H9 (cell line): ENCODE measurements around the gene ZNF566. TPM values are rescaled to one million over a fixed set of nuclear protein-coding genes. Genes with fewer than 3 reads are reported as not detected.

ENCODE experiments used
- DNase-seq: peaks from one replicate; pipeline ENCODE4 v3.0.0-alpha.2; 2017
- H2AFZ ChIP-seq: one replicate; pipeline ENCODE4 v1.6.1; 2013; ENCODE audit warnings: mild to moderate bottlenecking, low read length, control low read depth, moderate library complexity
- H2AK5ac ChIP-seq: 2 replicates; pipeline ENCODE4 v1.6.1; 2013; ENCODE audit warnings: low read length, control low read depth, mixed read lengths; ENCODE audit not compliant: insufficient read length
- H2BK120ac ChIP-seq: one replicate; pipeline ENCODE4 v1.6.1; 2013; ENCODE audit warnings: low read depth, mild to moderate bottlenecking, low read length, control low read depth, inconsistent platforms; ENCODE audit not compliant: poor library complexity, severe bottlenecking
- H2BK12ac ChIP-seq: 2 replicates; pipeline ENCODE4 v1.6.1; 2013; ENCODE audit warnings: low read length, control low read depth, mixed read lengths, low read depth; ENCODE audit not compliant: insufficient read length
- H2BK15ac ChIP-seq: 2 replicates; pipeline ENCODE4 v1.6.1; 2013; ENCODE audit warnings: low read depth, low read length, control low read depth
- H2BK20ac ChIP-seq: one replicate; pipeline ENCODE4 v1.6.1; 2013; ENCODE audit warnings: low read depth, mild to moderate bottlenecking, low read length, control low read depth, inconsistent platforms; ENCODE audit not compliant: poor library complexity, severe bottlenecking
- H2BK5ac ChIP-seq: 2 replicates; pipeline ENCODE4 v1.6.1; 2013; ENCODE audit warnings: low read length, control low read depth, mixed read lengths; ENCODE audit not compliant: insufficient read length
- H3K14ac ChIP-seq: 2 replicates; pipeline ENCODE4 v1.6.1; 2013; ENCODE audit warnings: low read length, control low read depth; ENCODE audit not compliant: insufficient read depth
- H3K18ac ChIP-seq: 2 replicates; pipeline ENCODE4 v1.6.1; 2013; ENCODE audit warnings: low read depth, mild to moderate bottlenecking, mixed read lengths, low read length, control low read depth; ENCODE audit not compliant: insufficient read length
- H3K23ac ChIP-seq: 2 replicates; pipeline ENCODE4 v1.6.1; 2013; ENCODE audit warnings: low read length, control low read depth, mixed read lengths, low read depth; ENCODE audit not compliant: insufficient read length
- H3K23me2 ChIP-seq: 2 replicates; pipeline ENCODE4 v1.6.1; 2013; ENCODE audit warnings: low read depth, mild to moderate bottlenecking, mixed read lengths, low read length, control low read depth; ENCODE audit not compliant: insufficient read length, poor library complexity, severe bottlenecking
- H3K27ac ChIP-seq: 2 replicates; pipeline ENCODE4 v1.5.1; 2013; ENCODE audit warnings: low read length, control low read depth, mixed read lengths, low read depth; ENCODE audit not compliant: insufficient read length
- H3K27me3 ChIP-seq: 2 replicates; pipeline ENCODE4 v1.6.1; 2013; ENCODE audit warnings: low read length, control low read depth, inconsistent platforms; ENCODE audit not compliant: insufficient read depth
- H3K4ac ChIP-seq: 2 replicates; pipeline ENCODE4 v1.6.1; 2013; ENCODE audit warnings: low read depth, mild to moderate bottlenecking, control low read depth, inconsistent platforms, low read length, moderate library complexity
- H3K4me1 ChIP-seq: 2 replicates; pipeline ENCODE4 v1.6.1; 2013; ENCODE audit warnings: low read length, control low read depth, inconsistent platforms; ENCODE audit not compliant: insufficient read depth
- H3K4me2 ChIP-seq: 2 replicates; pipeline ENCODE4 v1.6.1; 2013; ENCODE audit warnings: low read length, control low read depth, mixed read lengths; ENCODE audit not compliant: insufficient read length, insufficient read depth
- H3K56ac ChIP-seq: 2 replicates; pipeline ENCODE4 v1.6.1; 2013; ENCODE audit warnings: low read depth, mild to moderate bottlenecking, mixed read lengths, low read length, control low read depth; ENCODE audit not compliant: insufficient read length
- H3K79me1 ChIP-seq: 2 replicates; pipeline ENCODE4 v1.6.1; 2013; ENCODE audit warnings: low read depth, mild to moderate bottlenecking, moderate library complexity, low read length, control low read depth, inconsistent platforms; ENCODE audit not compliant: insufficient read depth, poor library complexity, severe bottlenecking
- H3K79me2 ChIP-seq: 2 replicates; pipeline ENCODE4 v1.6.1; 2013; ENCODE audit warnings: low read length, control low read depth, inconsistent platforms; ENCODE audit not compliant: insufficient read depth
- H3K9ac ChIP-seq: 2 replicates; pipeline ENCODE4 v1.6.1; 2013; ENCODE audit warnings: low read length, control low read depth, mixed read lengths; ENCODE audit not compliant: insufficient read length; ENCODE audit errors: extremely low read depth
- H3K9me3 ChIP-seq: one replicate; pipeline ENCODE4 v1.6.1; 2013; ENCODE audit warnings: low read depth, low read length, inconsistent platforms; ENCODE audit not compliant: control insufficient read depth
- H3T11ph ChIP-seq: one replicate; pipeline ENCODE4 v1.6.1; 2013; ENCODE audit warnings: mild to moderate bottlenecking, low read length, control low read depth, inconsistent platforms
- H4K20me1 ChIP-seq: one replicate; pipeline ENCODE4 v1.6.1; 2013; ENCODE audit not compliant: control insufficient read depth, insufficient read length, insufficient read depth
- H4K5ac ChIP-seq: 2 replicates; pipeline ENCODE4 v1.6.1; 2013; ENCODE audit warnings: low read depth, mild to moderate bottlenecking, mixed read lengths, low read length, control low read depth; ENCODE audit not compliant: insufficient read length
- H4K8ac ChIP-seq: replicated peaks from 2 replicates; pipeline ENCODE4 v1.6.1; 2013; ENCODE audit warnings: low read length, control low read depth, mixed read lengths, low read depth; ENCODE audit not compliant: insufficient read length
- H4K91ac ChIP-seq: 2 replicates; pipeline ENCODE4 v1.6.1; 2013; ENCODE audit warnings: low read depth, mild to moderate bottlenecking, moderate library complexity, mixed read lengths, low read length, control low read depth; ENCODE audit not compliant: insufficient read length
- H3K27ac Mint-ChIP-seq, 3 experiments: 2 replicates in 2 of 3; 3 replicates in 1 of 3; pipeline ENCODE4 v1.8.0; 2020 to 2021; ENCODE audit warnings: mixed read lengths in 3 of 3, mild to moderate bottlenecking in 1 of 3, moderate library complexity in 1 of 3
- H3K27me3 Mint-ChIP-seq: 2 replicates; pipeline ENCODE4 v1.8.0; 2021; ENCODE audit warnings: low read depth, mild to moderate bottlenecking, moderate library complexity, mixed read lengths
- H3K36me3 Mint-ChIP-seq, 3 experiments: 2 replicates in 2 of 3; 3 replicates in 1 of 3; pipeline ENCODE4 v1.8.0; 2020 to 2021; ENCODE audit warnings: low read depth in 3 of 3, mixed read lengths in 3 of 3; ENCODE audit not compliant: insufficient read depth in 1 of 3
- H3K4me1 Mint-ChIP-seq, 2 experiments: 2 replicates each; pipeline ENCODE4 v1.8.0; 2020; ENCODE audit warnings: mixed read lengths in 2 of 2
- H3K4me3 Mint-ChIP-seq, 2 experiments: 2 replicates in 1 of 2; 3 replicates in 1 of 2; pipeline ENCODE4 v1.8.0; 2020 to 2021; ENCODE audit warnings: mild to moderate bottlenecking in 2 of 2, mixed read lengths in 2 of 2, moderate library complexity in 1 of 2
- H3K9me3 Mint-ChIP-seq, 2 experiments: 2 replicates in 1 of 2; 3 replicates in 1 of 2; pipeline ENCODE4 v1.8.0; 2020; ENCODE audit warnings: mild to moderate bottlenecking in 2 of 2, mixed read lengths in 2 of 2, moderate library complexity in 1 of 2
- CTCF ChIP-seq: fragments of 200-600 bp; sonication (generic); conservative IDR thresholded peaks from 3 replicates; pipeline ENCODE4 v1.8.0; 2021; ENCODE audit warnings: antibody characterized with exemption, mild to moderate bottlenecking
- WGBS: extraction: QIAGEN DNeasy Blood & Tissue Kit; methylation state at CpG from one replicate; pipeline ENCODE4 v1.1.7; 2013; ENCODE audit warnings: missing lambda C conversion rate, low lambda C conversion rate, mixed read lengths; ENCODE audit not compliant: insufficient read length; ENCODE audit errors: extremely low coverage; 5-methylcytosine and 5-hydroxymethylcytosine counted together
- total RNA-seq: library from RNA; stranded (reverse); gene quantifications from 2 replicates; pipeline ENCODE4 v1.2.1, GENCODE V29; 2021

The ZNF566 gene
- total RNA-seq, 1 experiment from 2014 or later = 18.0 TPM

GRCh38 chr19:36488846-36489117, 579 bp downstream of the ZNF566 start:
- peak overlapping the region; percentile 65 for H3K4me2 ChIP-seq
- H3K18ac ChIP-seq = peak overlapping the region; percentile 95
- no peaks in the 10 kb centered on the region for H3K79me1 ChIP-seq
- no peaks in the 10 kb centered on the region for H3K9me3 ChIP-seq
- peak overlapping the region; percentile 95 for H3K14ac ChIP-seq
- H3K23ac ChIP-seq = no peak overlapping the region
- no peak overlapping the region for H4K91ac ChIP-seq
- peak overlapping the region; percentile 9 for H3K27ac ChIP-seq
- H3K27me3 ChIP-seq = no peaks in the 10 kb centered on the region
- TF ChIP-seq CTCF = no peak
- Mint-ChIP-seq H3K4me1 (peaks cover 19 to 20% of the 10 kb centered on the region in 2 experiments), H3K36me3 (peaks cover 23 to 37% (median 35%) of the 10 kb centered on the region in 3 experiments), H3K9me3 (peaks cover 30 to 31% of the 10 kb centered on the region in 2 experiments), H3K27me3 (no peaks in the 10 kb centered on the region), H3K27ac (peak overlapping the region; percentile 100), H3K4me3 (peak overlapping the region; percentile 97 to 99)
- no peak overlapping the region for H3K4ac ChIP-seq
- peak overlapping the region; percentile 77 for H4K5ac ChIP-seq
- whole genome bisulfite sequencing = no CpG with 5 or more reads among the region's 11 CpGs
- peaks cover 2% of the 10 kb centered on the region; the same call in 1 of the 2 replicates for H3K4me1 ChIP-seq
- peak overlapping the region; percentile 27 for H4K8ac ChIP-seq
- H3T11ph ChIP-seq = no peak overlapping the region
- H2AK5ac ChIP-seq = no peak overlapping the region
- H3K79me2 ChIP-seq = no peaks in the 10 kb centered on the region; the same call in 1 of the 2 replicates
- H2BK20ac ChIP-seq = no peak overlapping the region
- peak overlapping the region; percentile 7 for H2AFZ ChIP-seq
- no peak overlapping the region for H2BK5ac ChIP-seq
- no peak overlapping the region for H3K56ac ChIP-seq
- H3K9ac ChIP-seq = peak overlapping the region; percentile 77
- H2BK120ac ChIP-seq = no peak overlapping the region
- H2BK15ac ChIP-seq = no peak overlapping the region
- no peak overlapping the region for H2BK12ac ChIP-seq
- no peaks in the 10 kb centered on the region for H4K20me1 ChIP-seq
- peaks cover 9% of the 10 kb centered on the region for H3K23me2 ChIP-seq
- DNase-seq = no peak
